Measurements from ENCODE around the gene HOXB7.

GRCh38 chr17:48588074-48588415 lies 22.8 kb downstream of the HOXB7 start:
- TF ChIP-seq TARDBP (IDR thresholded peaks at IDR 0.05) (no peak), ELF4 (IDR thresholded peaks at IDR 0.05) (no peak), NFRKB (IDR thresholded peaks at IDR 0.05) (no peak), SP1 (IDR thresholded peaks at IDR 0.05) (no peak), LEF1 (IDR thresholded peaks at IDR 0.05; ENCODE audit: borderline replicate concordance) (no peak), HDGF (IDR thresholded peaks at IDR 0.05; ENCODE audit: borderline replicate concordance) (no peak), L3MBTL2 (conservative IDR thresholded peaks at IDR 0.05) (no peak), SUZ12 (IDR thresholded peaks at IDR 0.05) (no peak), FOXK2 (IDR thresholded peaks at IDR 0.05) (no peak), BHLHE40 (IDR thresholded peaks at IDR 0.05; ENCODE audit: borderline replicate concordance) (no peak), FOXA1 (IDR thresholded peaks at IDR 0.05) (no peak)
- TF ChIP-seq, protein P1, sequence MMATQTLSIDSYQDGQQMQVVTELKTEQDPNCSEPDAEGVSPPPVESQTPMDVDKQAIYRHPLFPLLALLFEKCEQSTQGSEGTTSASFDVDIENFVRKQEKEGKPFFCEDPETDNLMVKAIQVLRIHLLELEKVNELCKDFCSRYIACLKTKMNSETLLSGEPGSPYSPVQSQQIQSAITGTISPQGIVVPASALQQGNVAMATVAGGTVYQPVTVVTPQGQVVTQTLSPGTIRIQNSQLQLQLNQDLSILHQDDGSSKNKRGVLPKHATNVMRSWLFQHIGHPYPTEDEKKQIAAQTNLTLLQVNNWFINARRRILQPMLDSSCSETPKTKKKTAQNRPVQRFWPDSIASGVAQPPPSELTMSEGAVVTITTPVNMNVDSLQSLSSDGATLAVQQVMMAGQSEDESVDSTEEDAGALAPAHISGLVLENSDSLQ (IDR thresholded peaks at IDR 0.05) = no peak

All from HEK293T (cell line).